GM23338 (cell line): ENCODE measurements around the gene EFHC2. TPM values are rescaled to one million over a fixed set of nuclear protein-coding genes. Genes with fewer than 3 reads are reported as not detected.

Experiments
- ATAC-seq: fragments of 200-7000 bp; cut with Tn5 transposase; 3 replicates; pipeline ENCODE4 v1.9.1; 2020
- DNase-seq: peaks from one replicate; pipeline ENCODE4 v3.0.0-alpha.2; 2015; ENCODE audit warnings: low spot score
- H2AFZ ChIP-seq: fragments of 200-600 bp; sonication (generic); 2 replicates; pipeline ENCODE4 v1.8.0; 2016; ENCODE audit warnings: antibody characterized with exemption, mild to moderate bottlenecking, moderate library complexity
- H3F3A ChIP-seq: fragments of 200-600 bp; sonication (generic); replicated peaks from 2 replicates; pipeline ENCODE4 v1.8.0; 2017; ENCODE audit warnings: antibody characterized with exemption, mixed run types, low read depth
- H3K27ac ChIP-seq: fragments of 200-600 bp; sonication (generic); 2 replicates; pipeline ENCODE4 v1.6.1; 2016; ENCODE audit warnings: low read depth
- H3K27me3 ChIP-seq: fragments of 200-600 bp; sonication (generic); 2 replicates; pipeline ENCODE4 v1.8.0; 2016; ENCODE audit warnings: mild to moderate bottlenecking, mixed run types, moderate library complexity; ENCODE audit not compliant: insufficient read depth
- H3K36me3 ChIP-seq: fragments of 200-600 bp; sonication (generic); 2 replicates; pipeline ENCODE4 v1.8.0; 2016; ENCODE audit warnings: mild to moderate bottlenecking; ENCODE audit not compliant: insufficient read depth
- H3K4me1 ChIP-seq: fragments of 200-600 bp; sonication (generic); 2 replicates; pipeline ENCODE4 v1.8.0; 2016; ENCODE audit warnings: mild to moderate bottlenecking, moderate library complexity; ENCODE audit not compliant: insufficient read depth
- H3K4me2 ChIP-seq: fragments of 200-600 bp; sonication (generic); 2 replicates; pipeline ENCODE4 v1.7.1; 2017; ENCODE audit warnings: mixed run types
- H3K4me3 ChIP-seq: fragments of 200-600 bp; sonication (generic); 2 replicates; pipeline ENCODE4 v1.6.1; 2016; ENCODE audit warnings: mixed run types
- H3K79me2 ChIP-seq: fragments of 200-600 bp; sonication (generic); replicated peaks from 2 replicates; pipeline ENCODE4 v1.8.0; 2017; ENCODE audit warnings: mild to moderate bottlenecking; ENCODE audit not compliant: insufficient read depth
- H3K9me2 ChIP-seq: fragments of 200-600 bp; sonication (generic); 2 replicates; pipeline ENCODE4 v1.8.0; 2017; ENCODE audit not compliant: insufficient read depth
- H4K20me1 ChIP-seq: fragments of 200-600 bp; sonication (generic); replicated peaks from 2 replicates; pipeline ENCODE4 v1.8.0; 2017; ENCODE audit warnings: mild to moderate bottlenecking; ENCODE audit not compliant: insufficient read depth
- H3K27ac Mint-ChIP-seq: 2 replicates; pipeline ENCODE4 v1.8.0; 2020; ENCODE audit warnings: inconsistent platforms, mild to moderate bottlenecking, moderate library complexity, mixed read lengths
- H3K27me3 Mint-ChIP-seq: 3 replicates; pipeline ENCODE4 v1.8.0; 2022; ENCODE audit warnings: low read depth, mild to moderate bottlenecking, moderate library complexity, mixed read lengths, inconsistent platforms; ENCODE audit not compliant: insufficient read depth, poor library complexity
- H3K36me3 Mint-ChIP-seq: 3 replicates; pipeline ENCODE4 v1.8.0; 2021; ENCODE audit warnings: low read depth, mild to moderate bottlenecking, inconsistent platforms, moderate library complexity, mixed read lengths
- H3K4me1 Mint-ChIP-seq: 3 replicates; pipeline ENCODE4 v1.8.0; 2020; ENCODE audit warnings: mild to moderate bottlenecking, inconsistent platforms, mixed read lengths
- H3K4me3 Mint-ChIP-seq: 3 replicates; pipeline ENCODE4 v1.8.0; 2021; ENCODE audit warnings: moderate library complexity, mild to moderate bottlenecking, inconsistent platforms, mixed read lengths
- H3K9me3 Mint-ChIP-seq: 3 replicates; pipeline ENCODE4 v1.8.0; 2020; ENCODE audit warnings: moderate library complexity, mild to moderate bottlenecking, inconsistent platforms, mixed read lengths
- CREB1 ChIP-seq: fragments of 250-450 bp; sonication (Bioruptor Pico); IDR thresholded peaks from 2 replicates; pipeline ENCODE4 v1.5.0; 2020; ENCODE audit warnings: low read depth, mild to moderate bottlenecking, moderate library complexity
- CTCF ChIP-seq, 2 experiments: fragments of 200-600 bp in 1 of 2; sonication (generic) in 1 of 2; conservative IDR thresholded peaks; 2 replicates each; pipeline versions ENCODE4 v1.5.1 to v1.6.1; 2016 to 2017; ENCODE audit warnings: antibody characterized with exemption in 2 of 2, low read depth in 2 of 2, mild to moderate bottlenecking in 2 of 2, moderate library complexity in 1 of 2
- ETS1 ChIP-seq: IDR thresholded peaks from 2 replicates; pipeline ENCODE4 v1.6.1; 2016; ENCODE audit warnings: antibody characterized with exemption
- EZH2 ChIP-seq: fragments of 200-600 bp; sonication (generic); IDR thresholded peaks from one replicate; pipeline ENCODE4 v1.8.0; 2017; ENCODE audit warnings: antibody characterized with exemption, mild to moderate bottlenecking, low read depth; ENCODE audit not compliant: unreplicated experiment
- EZH2phosphoT487 ChIP-seq: fragments of 200-600 bp; sonication (generic); IDR thresholded peaks from one replicate; pipeline ENCODE4 v1.8.1; 2018; ENCODE audit warnings: antibody characterized with exemption; ENCODE audit not compliant: unreplicated experiment
- JUNB ChIP-seq: IDR thresholded peaks from one replicate; pipeline ENCODE4 v1.6.1; 2016; ENCODE audit warnings: antibody characterized with exemption; ENCODE audit not compliant: unreplicated experiment
- NANOG ChIP-seq: IDR thresholded peaks from 2 replicates; pipeline ENCODE4 v1.6.1; 2016; ENCODE audit warnings: antibody characterized with exemption, borderline replicate concordance
- POLR2AphosphoS5 ChIP-seq: IDR thresholded peaks from 2 replicates; pipeline ENCODE4 v1.6.1; 2016; ENCODE audit warnings: antibody characterized with exemption, low read depth
- REST ChIP-seq: IDR thresholded peaks from one replicate; pipeline ENCODE4 v1.6.1; 2018; ENCODE audit warnings: antibody characterized with exemption; ENCODE audit not compliant: unreplicated experiment
- STAT1 ChIP-seq: IDR thresholded peaks from one replicate; pipeline ENCODE4 v1.6.1; 2016; ENCODE audit warnings: antibody characterized with exemption; ENCODE audit not compliant: unreplicated experiment
- ZNF114 ChIP-seq: fragments of 250-450 bp; sonication (Bioruptor Pico); IDR thresholded peaks from 2 replicates; pipeline ENCODE4 v1.5.0; 2020; ENCODE audit warnings: mild to moderate bottlenecking, moderate library complexity
- ZNF331 ChIP-seq: fragments of 250-450 bp; sonication (Bioruptor Pico); IDR thresholded peaks from 2 replicates; pipeline ENCODE4 v1.5.0; 2020; ENCODE audit warnings: low read depth, mild to moderate bottlenecking, moderate library complexity
- ZNF462 ChIP-seq: fragments of 250-450 bp; sonication (Bioruptor Pico); IDR thresholded peaks from 2 replicates; pipeline ENCODE4 v1.5.0; 2020; ENCODE audit warnings: mild to moderate bottlenecking, moderate library complexity
- polyA plus RNA-seq: library from polyadenylated mRNA; unstranded; fragments of >200 nt; fragmentation: Nextera tagmentation; extraction: Ambion mirVana; gene quantifications from 2 replicates; pipeline ENCODE4 v1.2.1, GENCODE V29; 2016
- total RNA-seq: library from RNA; depleted of rRNA; stranded (reverse); fragments of >200 nt; shearing (Covaris generic); gene quantifications from 2 replicates; pipeline ENCODE4 v1.2.3, GENCODE V29; 2014

The EFHC2 gene
- total and polyA plus RNA-seq, 2 experiments from 2014 or later: 3.1 to 3.2 TPM

- Histone ChIP-seq H3F3A (no peaks in the 10 kb centered on the region), H3K9me2 (no peaks in the 10 kb centered on the region), H3K36me3 (no peaks in the 10 kb centered on the region), H3K79me2 (no peaks in the 10 kb centered on the region), H3K4me2 (no peak overlapping the region), H3K27ac (no peak overlapping the region), H3K27me3 (no peaks in the 10 kb centered on the region), H3K4me3 (no peak overlapping the region), H3K4me1 (no peaks in the 10 kb centered on the region), H2AFZ (no peak overlapping the region), H4K20me1 (no peaks in the 10 kb centered on the region)
- no peak for DNase-seq
- no peaks in the 10 kb centered on the region for H3K36me3 Mint-ChIP-seq
- no peaks in the 10 kb centered on the region for H3K4me1 Mint-ChIP-seq
- no peak for ATAC-seq
- H3K27me3 Mint-ChIP-seq: peaks cover 2% of the 10 kb centered on the region
- TF ChIP-seq ZNF331 (CRISPR knock-in tag) (no peak), REST (no peak), CREB1 (CRISPR knock-in tag) (no peak), EZH2 (no peak), STAT1 (no peak), NANOG (no peak), ZNF462 (CRISPR knock-in tag) (no peak), EZH2phosphoT487 (no peak), JUNB (no peak), ZNF114 (no peak), ETS1 (no peak), CTCF (conservative IDR thresholded peaks at IDR 0.05; ENCODE audit: low read depth in 2 of 2) (no peak), POLR2AphosphoS5 (no peak)
- no peak overlapping the region for H3K4me3 Mint-ChIP-seq
- H3K9me3 Mint-ChIP-seq: no peaks in the 10 kb centered on the region; the same call in 2 of the 3 replicates
- no peak overlapping the region; the same call in 1 of the 2 replicates for H3K27ac Mint-ChIP-seq
Measured at GRCh38 chrX:44280116-44280515, 63.4 kb downstream of the EFHC2 start.
